OCI-LY7 (cell line): ENCODE measurements around the gene GREM2. TPM values are rescaled to one million over a fixed set of nuclear protein-coding genes. Genes with fewer than 3 reads are reported as not detected.

ENCODE experiments used
- BruUV-seq: library from RNA; stranded (reverse); fragments of 400-500 nt; replicated peaks from 2 replicates; lab custom pipeline; 2021; lab: Mats Ljungman, UMichigan
- CTCF ChIA-PET: fragments of 300-600 bp; sonication (Branson Sonifier 250); formaldehyde crosslinking; loops from one replicate; lab custom pipeline; 2022; ENCODE audit warnings: antibody characterized with exemption; ENCODE audit not compliant: unreplicated experiment; lab: Charles Lee
- POLR2A ChIA-PET: fragments of 300-600 bp; sonication (Branson Sonifier 250); formaldehyde crosslinking; loops from one replicate; lab custom pipeline; 2022; ENCODE audit warnings: antibody characterized with exemption; lab: Charles Lee
- DNase-seq: peaks from one replicate; pipeline ENCODE4 v3.0.0-alpha.2; 2015; ENCODE audit warnings: low spot score
- H2AFZ ChIP-seq: fragments of 200-600 bp; sonication (generic), shearing (Covaris generic); 2 replicates; pipeline ENCODE4 v1.6.1; 2014; ENCODE audit warnings: mild to moderate bottlenecking, antibody characterized with exemption, low read length, moderate library complexity
- H3K27ac ChIP-seq: fragments of 200-600 bp; sonication (generic); 2 replicates; pipeline ENCODE4 v1.5.1; 2014; ENCODE audit warnings: mixed run types, low read depth, mild to moderate bottlenecking, moderate library complexity, low read length, inconsistent platforms; ENCODE audit not compliant: poor library complexity, severe bottlenecking
- H3K36me3 ChIP-seq: fragments of 200-600 bp; sonication (generic); 2 replicates; pipeline ENCODE4 v1.6.1; 2014; ENCODE audit warnings: mild to moderate bottlenecking, antibody characterized with exemption, low read length, moderate library complexity, mixed read lengths; ENCODE audit not compliant: insufficient read depth
- H3K4me1 ChIP-seq: fragments of 200-600 bp; sonication (generic); 2 replicates; pipeline ENCODE4 v1.5.1; 2014; ENCODE audit warnings: mild to moderate bottlenecking, low read length; ENCODE audit not compliant: insufficient read depth, poor library complexity, severe bottlenecking
- H3K4me2 ChIP-seq: fragments of 200-600 bp; sonication (generic); 2 replicates; pipeline ENCODE4 v1.6.1; 2014; ENCODE audit warnings: mild to moderate bottlenecking, low read length
- H3K4me3 ChIP-seq: fragments of 200-600 bp; sonication (generic); 2 replicates; pipeline ENCODE4 v1.5.1; 2014; ENCODE audit warnings: mild to moderate bottlenecking, low read depth, low read length; ENCODE audit not compliant: poor library complexity, severe bottlenecking
- H3K79me2 ChIP-seq: fragments of 200-600 bp; sonication (generic); 2 replicates; pipeline ENCODE4 v1.6.1; 2016; ENCODE audit warnings: low read depth, mild to moderate bottlenecking, low read length, moderate library complexity, mixed read lengths; ENCODE audit not compliant: insufficient read depth
- H3K9me2 ChIP-seq: fragments of 200-600 bp; sonication (generic); 2 replicates; pipeline ENCODE4 v1.6.1; 2016; ENCODE audit warnings: mild to moderate bottlenecking, low read length, mixed read lengths; ENCODE audit not compliant: insufficient read depth
- H3K9me3 ChIP-seq: fragments of 200-600 bp; sonication (generic); 2 replicates; pipeline ENCODE4 v1.6.1; 2014; ENCODE audit warnings: mild to moderate bottlenecking, mixed run types, low read length, mixed read lengths
- H4K20me1 ChIP-seq: fragments of 200-600 bp; sonication (generic); 2 replicates; pipeline ENCODE4 v1.6.1; 2014; ENCODE audit warnings: mild to moderate bottlenecking, antibody characterized with exemption, low read length, moderate library complexity, mixed read lengths; ENCODE audit not compliant: insufficient read depth
- CTCF ChIP-seq: fragments of 200-600 bp; sonication (generic); conservative IDR thresholded peaks from 2 replicates; pipeline ENCODE4 v1.5.1; 2014; ENCODE audit warnings: mild to moderate bottlenecking, antibody characterized with exemption, low read length, moderate library complexity, mixed read lengths
- EZH2phosphoT487 ChIP-seq: fragments of 200-600 bp; sonication (generic); IDR thresholded peaks from 2 replicates; pipeline ENCODE4 v1.6.1; 2018; ENCODE audit warnings: low read depth, borderline replicate concordance, mild to moderate bottlenecking, mixed run types, antibody characterized with exemption, low read length, moderate library complexity, mixed read lengths
- intact Hi-C: fragments of 100-400 bp; cut with micrococcal nuclease; formaldehyde crosslinking; loops from one replicate; pipeline ENCODE4 v1.10.0; 2022; ENCODE audit not compliant: unreplicated experiment
- small RNA-seq: library from RNA; depleted of rRNA; stranded (forward); fragments of <200 nt; gene quantifications from one replicate; pipeline ENCODE3, GENCODE V24; 2014
- total RNA-seq, 2 experiments: library from RNA; depleted of rRNA in 1 of 2; stranded (reverse); fragments of >200 nt in 1 of 2; shearing (Covaris generic) in 1 of 2; gene quantifications; 2 replicates each; pipeline ENCODE4 v1.2.3, GENCODE V29; 2014 to 2022

GREM2 gene
- total RNA-seq, 2 experiments from 2014 or later: not detected

GRCh38 chr1:240445369-240445768, 166.6 kb downstream of the GREM2 start:
- no TSS peak for BruUV-seq
- no peaks in the 10 kb centered on the region for H3K79me2 ChIP-seq
- H2AFZ ChIP-seq: no peak overlapping the region
- no peak overlapping the region for H3K4me3 ChIP-seq
- H3K36me3 ChIP-seq: no peaks in the 10 kb centered on the region
- no peak for DNase-seq
- no peaks in the 10 kb centered on the region for H3K9me2 ChIP-seq
- H3K9me3 ChIP-seq: no peaks in the 10 kb centered on the region
- H3K27ac ChIP-seq: no peak overlapping the region
- intact Hi-C loops: no loop called here
- no peaks in the 10 kb centered on the region for H3K4me1 ChIP-seq
- TF ChIP-seq CTCF: no peak
- no peak for TF ChIP-seq EZH2phosphoT487
- POLR2A ChIA-PET: interaction anchor here (0.5 to 0.7 kb wide), 3 partner anchors 9 to 274 kb away, joined by 3 to 6 read pairs (median 4); no protein-coding TSS in a partner anchor
- CTCF ChIA-PET: no interaction called here
- H4K20me1 ChIP-seq: no peaks in the 10 kb centered on the region
- no peak overlapping the region for H3K4me2 ChIP-seq

DNA sequence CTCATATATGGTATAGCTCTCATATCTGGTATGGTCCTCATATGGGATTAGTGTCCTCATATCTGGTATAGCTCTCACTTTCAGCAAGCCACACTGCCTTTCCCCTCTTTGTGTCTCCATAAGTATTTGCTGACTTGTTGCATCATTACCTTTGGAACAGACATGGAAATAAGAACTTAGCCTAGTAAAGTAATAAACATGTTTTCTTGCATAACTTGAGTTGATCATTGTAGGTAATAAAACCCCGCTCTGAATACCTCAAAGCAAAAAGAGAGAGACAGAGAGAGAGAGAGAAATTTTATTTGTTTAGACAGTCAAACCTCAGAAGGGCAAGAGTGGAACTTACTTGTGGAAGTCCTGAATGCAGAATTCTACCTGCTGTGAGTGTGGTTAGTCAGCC, 170.3 kb downstream of the GREM2 start:
- no peaks in the 10 kb centered on the region for H3K9me2 ChIP-seq
- H3K9me3 ChIP-seq: no peaks in the 10 kb centered on the region
- H3K27ac ChIP-seq: no peak overlapping the region
- no peak for TF ChIP-seq EZH2phosphoT487
- no peak for TF ChIP-seq CTCF
- no TSS peak for BruUV-seq
- H3K4me2 ChIP-seq: no peak overlapping the region
- no peak for DNase-seq
- no peaks in the 10 kb centered on the region for H3K4me1 ChIP-seq
- CTCF ChIA-PET: no interaction called here
- no peaks in the 10 kb centered on the region for H4K20me1 ChIP-seq
- H3K36me3 ChIP-seq: no peaks in the 10 kb centered on the region
- intact Hi-C loops: no loop called here
- H3K4me3 ChIP-seq: no peak overlapping the region
- H3K79me2 ChIP-seq: no peaks in the 10 kb centered on the region
- no peak overlapping the region for H2AFZ ChIP-seq
- POLR2A ChIA-PET: no interaction called here

Small RNA genes lying within 50 kb of the gene (small RNA-seq; reads per million reads assigned to genes)
- not detected for gene RNU5F-8P
